GM12892 (cell line): ENCODE results near the gene SKIC3.

ENCODE experiments used
- POLR2A ChIP-seq: IDR thresholded peaks from 2 replicates; pipeline ENCODE4 v1.6.1; 2011; ENCODE audit warnings: low read depth, low read length, control low read depth
- TAF1 ChIP-seq: IDR thresholded peaks from 2 replicates; pipeline ENCODE4 v1.6.1; 2011; ENCODE audit warnings: low read depth, mild to moderate bottlenecking, control low read depth, low read length, borderline replicate concordance

DNA sequence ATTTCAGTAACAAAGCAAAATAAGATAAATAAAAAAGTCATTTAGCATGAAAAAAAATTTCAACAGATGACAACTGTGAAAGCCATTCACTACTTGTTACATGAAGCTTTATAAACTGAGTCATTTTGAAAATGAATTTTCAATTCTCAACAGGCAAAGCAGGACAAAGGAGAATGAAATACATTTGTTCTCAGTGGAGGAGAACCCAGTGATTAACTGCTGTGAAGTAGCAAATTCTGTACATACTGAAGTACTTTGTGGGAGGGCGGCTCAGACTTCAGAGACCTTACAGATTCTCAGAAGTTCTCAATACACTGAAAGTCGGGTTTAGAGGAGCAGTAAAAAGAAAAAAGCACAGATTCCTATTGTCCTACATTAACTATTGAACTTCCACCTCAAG lies 21.7 kb downstream of the SKIC3 start:
- no peak for TF ChIP-seq TAF1
- TF ChIP-seq POLR2A = no peak
